DND-41 (cell line): ENCODE data around the gene SNX13.
"Not testable (repeated sequence)": the region's sequence is repeated elsewhere in the genome, so short reads cannot be mapped to it uniquely, and the experiment has no call there.

Experiments
- CTCF ChIP-seq: IDR thresholded peaks from 2 replicates; pipeline ENCODE4 v1.5.1; 2012; ENCODE audit warnings: borderline replicate concordance, low read length, moderate library complexity, mild to moderate bottlenecking; ENCODE audit not compliant: poor library complexity, severe bottlenecking; ENCODE audit errors: extremely low read depth
- EZH2 ChIP-seq: IDR thresholded peaks from 3 replicates; pipeline ENCODE4 v1.6.1; 2012; ENCODE audit warnings: borderline replicate concordance, low read depth, mild to moderate bottlenecking, moderate library complexity, low read length, inconsistent platforms; ENCODE audit not compliant: severe bottlenecking

DNA sequence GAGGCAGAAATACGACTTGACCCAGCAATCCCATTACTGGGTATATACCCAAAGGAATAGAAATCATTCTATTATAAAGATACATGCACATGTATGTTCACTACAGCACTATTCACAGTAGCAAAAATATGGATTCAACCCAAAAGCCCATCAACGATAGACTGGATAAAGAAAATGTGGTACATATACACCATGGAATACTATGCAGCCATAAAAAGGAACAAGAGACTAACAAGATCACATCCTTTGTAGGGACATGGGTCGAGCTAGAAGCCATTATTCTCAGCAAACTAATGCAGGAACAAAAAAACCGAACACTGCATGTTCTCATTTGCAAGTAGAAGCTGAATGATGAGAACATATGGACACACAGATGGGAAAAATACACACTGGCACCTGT, 31.0 kb downstream of the SNX13 start:
- not testable (repeated sequence) for TF ChIP-seq CTCF, EZH2
